ENCODE measurements around the gene TMEM222.

DNA sequence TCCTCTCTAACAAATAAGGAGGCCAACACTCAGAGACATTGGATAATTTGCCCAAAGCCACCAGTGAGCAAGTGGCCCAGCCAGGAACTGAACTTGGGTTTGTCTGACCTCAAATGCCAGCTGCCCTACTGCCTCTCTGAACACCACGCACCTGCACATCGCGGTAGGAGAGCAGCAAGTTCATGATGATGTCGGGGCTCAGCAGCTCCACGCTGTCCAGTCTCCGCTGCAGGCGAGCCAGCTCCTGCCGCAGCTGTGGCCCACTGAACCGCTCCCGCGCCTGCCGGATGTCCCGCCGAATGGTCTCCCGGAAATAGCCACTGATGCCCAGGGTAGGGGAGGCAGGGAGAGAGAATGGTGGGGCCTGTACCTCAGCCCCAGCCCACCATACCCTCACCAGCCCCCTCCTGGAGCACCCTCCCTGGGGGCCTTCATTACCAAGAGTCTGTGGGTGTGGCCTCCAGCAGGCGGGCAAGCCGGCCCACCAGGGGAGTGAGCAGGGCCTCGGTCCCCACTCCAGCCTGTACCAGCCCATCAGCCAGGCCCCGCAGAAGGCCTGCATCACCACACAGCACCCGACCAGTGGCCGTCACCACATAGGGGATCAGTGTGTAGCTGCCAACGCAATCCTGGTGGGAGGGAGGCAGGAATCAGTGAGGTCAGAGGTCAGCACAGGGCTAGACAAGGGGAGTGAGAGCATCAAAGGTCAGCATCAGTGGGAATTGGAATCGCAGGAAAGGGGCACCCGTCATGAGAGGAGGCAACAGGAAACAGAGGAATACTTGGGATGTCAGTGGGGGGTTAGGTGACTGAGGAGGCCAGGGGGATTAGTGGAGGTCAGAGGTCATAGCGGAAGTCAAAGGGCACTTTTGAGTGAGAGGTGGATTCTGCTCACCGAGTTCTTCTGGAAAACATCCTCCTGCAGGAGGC lies 42.1 kb downstream of the TMEM222 start:
- TF ChIP-seq POLR2A (IDR thresholded peaks at IDR 0.05; ENCODE audit: low read depth, low read length) = no peak
- TF ChIP-seq, protein P1, sequence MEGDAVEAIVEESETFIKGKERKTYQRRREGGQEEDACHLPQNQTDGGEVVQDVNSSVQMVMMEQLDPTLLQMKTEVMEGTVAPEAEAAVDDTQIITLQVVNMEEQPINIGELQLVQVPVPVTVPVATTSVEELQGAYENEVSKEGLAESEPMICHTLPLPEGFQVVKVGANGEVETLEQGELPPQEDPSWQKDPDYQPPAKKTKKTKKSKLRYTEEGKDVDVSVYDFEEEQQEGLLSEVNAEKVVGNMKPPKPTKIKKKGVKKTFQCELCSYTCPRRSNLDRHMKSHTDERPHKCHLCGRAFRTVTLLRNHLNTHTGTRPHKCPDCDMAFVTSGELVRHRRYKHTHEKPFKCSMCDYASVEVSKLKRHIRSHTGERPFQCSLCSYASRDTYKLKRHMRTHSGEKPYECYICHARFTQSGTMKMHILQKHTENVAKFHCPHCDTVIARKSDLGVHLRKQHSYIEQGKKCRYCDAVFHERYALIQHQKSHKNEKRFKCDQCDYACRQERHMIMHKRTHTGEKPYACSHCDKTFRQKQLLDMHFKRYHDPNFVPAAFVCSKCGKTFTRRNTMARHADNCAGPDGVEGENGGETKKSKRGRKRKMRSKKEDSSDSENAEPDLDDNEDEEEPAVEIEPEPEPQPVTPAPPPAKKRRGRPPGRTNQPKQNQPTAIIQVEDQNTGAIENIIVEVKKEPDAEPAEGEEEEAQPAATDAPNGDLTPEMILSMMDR (conservative IDR thresholded peaks at IDR 0.05; ENCODE audit: low read depth, low read length) = no peak
- TF ChIP-seq, protein P2, sequence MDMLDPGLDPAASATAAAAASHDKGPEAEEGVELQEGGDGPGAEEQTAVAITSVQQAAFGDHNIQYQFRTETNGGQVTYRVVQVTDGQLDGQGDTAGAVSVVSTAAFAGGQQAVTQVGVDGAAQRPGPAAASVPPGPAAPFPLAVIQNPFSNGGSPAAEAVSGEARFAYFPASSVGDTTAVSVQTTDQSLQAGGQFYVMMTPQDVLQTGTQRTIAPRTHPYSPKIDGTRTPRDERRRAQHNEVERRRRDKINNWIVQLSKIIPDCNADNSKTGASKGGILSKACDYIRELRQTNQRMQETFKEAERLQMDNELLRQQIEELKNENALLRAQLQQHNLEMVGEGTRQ (IDR thresholded peaks at IDR 0.05; ENCODE audit: low read depth, low read length) = no peak
- TF ChIP-seq RAD21 (IDR thresholded peaks at IDR 0.05; ENCODE audit: low read length) = no peak
- no peak for TF ChIP-seq SMC3 (IDR thresholded peaks at IDR 0.05; ENCODE audit: low read depth, low read length)
- no peak for TF ChIP-seq FOS (IDR thresholded peaks at IDR 0.05; ENCODE audit: low read depth, low read length)
- TF ChIP-seq CEBPB (IDR thresholded peaks at IDR 0.05; ENCODE audit: low read depth, low read length) = no peak
- no peak for TF ChIP-seq MAZ (IDR thresholded peaks at IDR 0.05; ENCODE audit: borderline replicate concordance, low read depth, low read length)
- no peak for TF ChIP-seq MXI1 (IDR thresholded peaks at IDR 0.05; ENCODE audit: borderline replicate concordance, low read depth, low read length)

All from IMR-90 (cell line).